ENCODE data around the gene CCDC171. TPM values are rescaled to one million over a fixed set of nuclear protein-coding genes. Genes with fewer than 3 reads are reported as not detected.

The CCDC171 gene
- total RNA-seq, 4 donors from 2014 or later, result 3.2 to 8.3 (median 4.5) TPM

DNA sequence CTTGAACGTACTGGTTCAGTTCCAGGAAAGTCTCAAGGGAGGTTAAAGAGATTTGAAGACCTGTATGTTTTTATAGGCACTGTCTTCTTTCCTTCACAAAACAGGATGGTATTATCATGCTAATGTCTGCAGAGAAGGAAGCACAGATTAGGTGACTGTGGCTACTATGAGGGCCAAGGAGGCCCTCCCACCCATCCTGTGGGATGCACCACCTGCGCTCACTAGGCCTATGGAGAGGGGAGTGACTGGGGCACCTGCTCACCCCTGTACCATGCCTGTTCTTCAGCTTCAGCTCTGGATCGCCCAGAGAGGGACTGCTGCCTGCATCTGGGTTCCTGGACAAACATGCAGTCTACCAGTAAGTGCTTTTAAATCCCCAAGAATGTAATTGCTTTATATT, 469.4 kb downstream of the CCDC171 start:
- no peak for TF ChIP-seq POLR2A (IDR thresholded peaks at IDR 0.05)
- TF ChIP-seq, protein P1, sequence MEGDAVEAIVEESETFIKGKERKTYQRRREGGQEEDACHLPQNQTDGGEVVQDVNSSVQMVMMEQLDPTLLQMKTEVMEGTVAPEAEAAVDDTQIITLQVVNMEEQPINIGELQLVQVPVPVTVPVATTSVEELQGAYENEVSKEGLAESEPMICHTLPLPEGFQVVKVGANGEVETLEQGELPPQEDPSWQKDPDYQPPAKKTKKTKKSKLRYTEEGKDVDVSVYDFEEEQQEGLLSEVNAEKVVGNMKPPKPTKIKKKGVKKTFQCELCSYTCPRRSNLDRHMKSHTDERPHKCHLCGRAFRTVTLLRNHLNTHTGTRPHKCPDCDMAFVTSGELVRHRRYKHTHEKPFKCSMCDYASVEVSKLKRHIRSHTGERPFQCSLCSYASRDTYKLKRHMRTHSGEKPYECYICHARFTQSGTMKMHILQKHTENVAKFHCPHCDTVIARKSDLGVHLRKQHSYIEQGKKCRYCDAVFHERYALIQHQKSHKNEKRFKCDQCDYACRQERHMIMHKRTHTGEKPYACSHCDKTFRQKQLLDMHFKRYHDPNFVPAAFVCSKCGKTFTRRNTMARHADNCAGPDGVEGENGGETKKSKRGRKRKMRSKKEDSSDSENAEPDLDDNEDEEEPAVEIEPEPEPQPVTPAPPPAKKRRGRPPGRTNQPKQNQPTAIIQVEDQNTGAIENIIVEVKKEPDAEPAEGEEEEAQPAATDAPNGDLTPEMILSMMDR (IDR thresholded peaks at IDR 0.05), result no peak
- H3K4me1 ChIP-seq, result no peaks in the 10 kb centered on the region

DNA sequence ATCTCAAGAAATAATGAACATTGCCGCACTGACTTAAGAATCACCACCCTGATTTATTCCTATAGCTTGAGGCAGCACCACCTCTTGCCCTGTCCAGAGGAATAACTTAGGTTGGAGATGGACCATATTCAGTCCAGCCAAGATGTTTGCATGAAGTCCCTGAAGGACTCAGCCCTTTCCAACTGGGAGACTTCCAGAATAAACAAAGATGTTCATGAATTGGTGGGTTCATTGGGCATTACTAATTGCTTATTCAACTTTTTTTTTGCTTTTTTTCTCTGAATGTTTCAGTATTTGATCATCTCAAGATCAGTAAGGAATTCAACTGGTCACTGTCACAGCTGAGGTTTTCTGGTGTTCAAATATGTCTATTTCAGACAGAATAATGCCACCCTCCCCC, 470.6 kb downstream of the CCDC171 start:
- H3K4me1 ChIP-seq, result no peaks in the 10 kb centered on the region
- H3K27ac ChIP-seq, result no peak overlapping the region
- H3K27me3 ChIP-seq, result no peaks in the 10 kb centered on the region
- H3K4me3 ChIP-seq, result no peak overlapping the region
- TF ChIP-seq POLR2A (IDR thresholded peaks at IDR 0.05), result no peak
- TF ChIP-seq, protein P1 (IDR thresholded peaks at IDR 0.05), result no peak
- no peaks in the 10 kb centered on the region for H3K36me3 ChIP-seq
- no peak for DNase-seq
- H3K9me3 ChIP-seq, result peaks cover 0 to 3% (median 0%) of the 10 kb centered on the region in 4 donors

More for the DNA sequence above, 469.4 kb downstream of the CCDC171 start:
- Histone ChIP-seq H3K27ac (no peak overlapping the region), H3K27me3 (no peaks in the 10 kb centered on the region), H3K9me3 (peaks cover 0 to 9% (median 0%) of the 10 kb centered on the region in 4 donors), H3K36me3 (no peaks in the 10 kb centered on the region), H3K4me3 (no peak overlapping the region)
- no peak for DNase-seq

Small RNA genes within 50 kb of the gene (small RNA-seq; reads per million reads assigned to genes)
- gene AL513423.1 (0 reads per million in 2 donors), gene HMGN2P16 (0 reads per million in 2 donors), gene RN7SL98P (0 reads per million in 2 donors), gene RNU6-14P (0 reads per million in 2 donors), gene RNU6-246P (0 reads per million in 2 donors)

Other genes starting within 250 kb of the CCDC171 start
- gene TTC39B, start 245.8 kb upstream of the CCDC171 start, total RNA-seq, result 10 to 100 TPM; 17.3 to 44.1 (median 33.1) TPM
- 10 to 100 TPM; 42.9 to 72.2 (median 61.3) TPM for gene SNAPC3, start 130.2 kb upstream of the CCDC171 start, total RNA-seq
- 10 to 100 TPM; 20.2 to 71.0 (median 25.7) TPM for gene PSIP1, start 42.1 kb upstream of the CCDC171 start, total RNA-seq

Data from Peyer's patch (tissue), 4 donors.